Stimulated activated CD4-positive, alpha-beta T cell treated with anti-CD3 and anti-CD28 coated beads, Interleukin-15, amount 100 ng/mL, for 24 hours (primary cell): ENCODE data around the gene DTX2.
A peak's percentile ranks its signal among the peaks of the same experiment; 100 is the strongest.
"Not testable (repeated sequence)": the region's sequence is repeated elsewhere in the genome, so short reads cannot be mapped to it uniquely, and the experiment has no call there.

Source experiments
- DNase-seq: peaks from one replicate; pipeline ENCODE4 v3.0.0-alpha.2; 2020

DTX2 gene

GRCh38 chr7:76461464-76462101 lies at the start of gene DTX2:
Gene DTX2, plus strand, starts transcription at chr7:76461709. Its CDS starts 18,801 bp downstream, at chr7:76480510.
- DNase-seq = peak; percentile 43

- DNase-seq = no peak
Observed at GRCh38 chr7:76412249-76412648, 49.3 kb upstream of the DTX2 start.

- DNase-seq = not testable (repeated sequence)
Observed at GRCh38 chr7:76417654-76418310, 43.7 kb upstream of the DTX2 start.

GRCh38 chr7:76421097-76421496 lies 40.4 kb upstream of the DTX2 start:
- not testable (repeated sequence) for DNase-seq

GRCh38 chr7:76423666-76424412 lies 37.7 kb upstream of the DTX2 start:
- no peak for DNase-seq

GRCh38 chr7:76424413-76425111 lies 36.9 kb upstream of the DTX2 start, which contains the start of gene ZP3:
Gene ZP3, plus strand, starts transcription at chr7:76424950. Its CDS starts 15 bp downstream, at chr7:76424965.
- DNase-seq = no peak

GRCh38 chr7:76425156-76425555 lies 36.4 kb upstream of the DTX2 start:
- no peak for DNase-seq

- DNase-seq = not testable (repeated sequence)
Observed at GRCh38 chr7:76425558-76425957, 36.0 kb upstream of the DTX2 start.

GRCh38 chr7:76426246-76426645 lies 35.3 kb upstream of the DTX2 start:
- DNase-seq = no peak

GRCh38 chr7:76427635-76428034 lies 33.9 kb upstream of the DTX2 start:
- DNase-seq = no peak

GRCh38 chr7:76428149-76428823 lies 33.2 kb upstream of the DTX2 start:
- no peak for DNase-seq

- no peak for DNase-seq
Observed at GRCh38 chr7:76428868-76429805, 32.4 kb upstream of the DTX2 start.

GRCh38 chr7:76430211-76430610 lies 31.3 kb upstream of the DTX2 start:
- DNase-seq = no peak

GRCh38 chr7:76430836-76431235 lies 30.7 kb upstream of the DTX2 start:
- DNase-seq = no peak

GRCh38 chr7:76437873-76438272 lies 23.6 kb upstream of the DTX2 start:
- peak; percentile 73 for DNase-seq

GRCh38 chr7:76439120-76439888 lies 22.2 kb upstream of the DTX2 start:
- DNase-seq = not testable (repeated sequence)

GRCh38 chr7:76440404-76440803 lies 21.1 kb upstream of the DTX2 start:
- not testable (repeated sequence) for DNase-seq

GRCh38 chr7:76441792-76442191 lies 19.7 kb upstream of the DTX2 start:
- DNase-seq = not testable (repeated sequence)

GRCh38 chr7:76442664-76443446 lies 18.7 kb upstream of the DTX2 start:
- DNase-seq = not testable (repeated sequence)

- not testable (repeated sequence) for DNase-seq
Observed at GRCh38 chr7:76443846-76444245, 17.7 kb upstream of the DTX2 start.
